ENCODE data around the gene POLR3A.

DNA sequence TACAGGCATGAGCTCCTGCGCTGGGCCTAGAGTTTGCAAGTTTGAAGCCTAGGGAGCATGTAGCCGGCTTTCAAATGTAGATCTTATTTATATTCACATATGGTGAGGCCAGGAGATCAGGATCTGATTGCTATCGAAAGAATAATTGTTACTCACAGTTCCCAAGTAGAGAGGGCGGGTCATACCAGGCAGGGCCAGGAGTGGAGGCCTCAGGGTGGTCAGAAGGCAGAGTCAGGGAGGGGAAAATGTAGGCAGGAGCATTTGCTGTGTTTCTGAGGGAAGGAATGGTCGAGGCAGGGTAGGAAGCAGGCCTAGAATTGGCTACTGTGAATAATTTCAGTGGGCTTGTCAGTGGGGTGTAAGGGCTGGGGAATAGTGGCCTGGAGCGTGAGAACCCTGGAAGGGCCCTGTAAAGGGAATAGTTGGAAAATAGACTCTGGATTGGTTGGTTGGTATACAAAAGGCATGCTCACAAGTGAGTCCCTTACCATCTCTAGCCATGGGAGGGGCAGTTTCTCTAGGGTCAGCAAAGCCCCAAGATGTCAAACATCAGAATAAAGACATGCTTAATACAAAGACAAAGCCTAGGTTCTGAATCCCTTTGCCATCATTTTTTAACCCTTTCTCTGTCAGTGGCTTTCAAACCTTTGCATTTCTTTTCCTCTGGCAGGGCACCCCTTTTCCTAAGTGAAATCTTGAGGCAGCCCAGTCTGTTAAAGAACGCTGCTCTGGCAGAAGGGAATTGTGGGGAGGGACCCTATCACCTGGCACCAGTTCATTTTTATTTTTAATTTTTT, 66.8 kb downstream of the POLR3A start:
- TF ChIP-seq, protein P1, sequence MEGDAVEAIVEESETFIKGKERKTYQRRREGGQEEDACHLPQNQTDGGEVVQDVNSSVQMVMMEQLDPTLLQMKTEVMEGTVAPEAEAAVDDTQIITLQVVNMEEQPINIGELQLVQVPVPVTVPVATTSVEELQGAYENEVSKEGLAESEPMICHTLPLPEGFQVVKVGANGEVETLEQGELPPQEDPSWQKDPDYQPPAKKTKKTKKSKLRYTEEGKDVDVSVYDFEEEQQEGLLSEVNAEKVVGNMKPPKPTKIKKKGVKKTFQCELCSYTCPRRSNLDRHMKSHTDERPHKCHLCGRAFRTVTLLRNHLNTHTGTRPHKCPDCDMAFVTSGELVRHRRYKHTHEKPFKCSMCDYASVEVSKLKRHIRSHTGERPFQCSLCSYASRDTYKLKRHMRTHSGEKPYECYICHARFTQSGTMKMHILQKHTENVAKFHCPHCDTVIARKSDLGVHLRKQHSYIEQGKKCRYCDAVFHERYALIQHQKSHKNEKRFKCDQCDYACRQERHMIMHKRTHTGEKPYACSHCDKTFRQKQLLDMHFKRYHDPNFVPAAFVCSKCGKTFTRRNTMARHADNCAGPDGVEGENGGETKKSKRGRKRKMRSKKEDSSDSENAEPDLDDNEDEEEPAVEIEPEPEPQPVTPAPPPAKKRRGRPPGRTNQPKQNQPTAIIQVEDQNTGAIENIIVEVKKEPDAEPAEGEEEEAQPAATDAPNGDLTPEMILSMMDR (IDR thresholded peaks at IDR 0.05) = no peak
- TF ChIP-seq EZH2phosphoT487 (IDR thresholded peaks at IDR 0.05; ENCODE audit: borderline replicate concordance, low read depth) (no peak), POLR2AphosphoS5 (IDR thresholded peaks at IDR 0.05; ENCODE audit: low read depth, low read length) (no peak), JUND (IDR thresholded peaks at IDR 0.05) (no peak), FOXJ3 (CRISPR knock-in tag; IDR thresholded peaks at IDR 0.05) (no peak), YY1 (IDR thresholded peaks at IDR 0.05; ENCODE audit: low read depth) (no peak), RCOR1 (IDR thresholded peaks at IDR 0.05; ENCODE audit: low read length) (no peak), NFIC (IDR thresholded peaks at IDR 0.05; ENCODE audit: borderline replicate concordance) (no peak)
- TF ChIP-seq, protein P2, sequence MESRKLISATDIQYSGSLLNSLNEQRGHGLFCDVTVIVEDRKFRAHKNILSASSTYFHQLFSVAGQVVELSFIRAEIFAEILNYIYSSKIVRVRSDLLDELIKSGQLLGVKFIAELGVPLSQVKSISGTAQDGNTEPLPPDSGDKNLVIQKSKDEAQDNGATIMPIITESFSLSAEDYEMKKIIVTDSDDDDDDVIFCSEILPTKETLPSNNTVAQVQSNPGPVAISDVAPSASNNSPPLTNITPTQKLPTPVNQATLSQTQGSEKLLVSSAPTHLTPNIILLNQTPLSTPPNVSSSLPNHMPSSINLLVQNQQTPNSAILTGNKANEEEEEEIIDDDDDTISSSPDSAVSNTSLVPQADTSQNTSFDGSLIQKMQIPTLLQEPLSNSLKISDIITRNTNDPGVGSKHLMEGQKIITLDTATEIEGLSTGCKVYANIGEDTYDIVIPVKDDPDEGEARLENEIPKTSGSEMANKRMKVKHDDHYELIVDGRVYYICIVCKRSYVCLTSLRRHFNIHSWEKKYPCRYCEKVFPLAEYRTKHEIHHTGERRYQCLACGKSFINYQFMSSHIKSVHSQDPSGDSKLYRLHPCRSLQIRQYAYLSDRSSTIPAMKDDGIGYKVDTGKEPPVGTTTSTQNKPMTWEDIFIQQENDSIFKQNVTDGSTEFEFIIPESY (IDR thresholded peaks at IDR 0.05; ENCODE audit: borderline replicate concordance, low read depth) = no peak
- TF ChIP-seq, protein P3, sequence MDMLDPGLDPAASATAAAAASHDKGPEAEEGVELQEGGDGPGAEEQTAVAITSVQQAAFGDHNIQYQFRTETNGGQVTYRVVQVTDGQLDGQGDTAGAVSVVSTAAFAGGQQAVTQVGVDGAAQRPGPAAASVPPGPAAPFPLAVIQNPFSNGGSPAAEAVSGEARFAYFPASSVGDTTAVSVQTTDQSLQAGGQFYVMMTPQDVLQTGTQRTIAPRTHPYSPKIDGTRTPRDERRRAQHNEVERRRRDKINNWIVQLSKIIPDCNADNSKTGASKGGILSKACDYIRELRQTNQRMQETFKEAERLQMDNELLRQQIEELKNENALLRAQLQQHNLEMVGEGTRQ (IDR thresholded peaks at IDR 0.05; ENCODE audit: borderline replicate concordance, low read depth, low read length) = no peak

All from SK-N-SH (cell line).